Mesothelial cell of epicardium (in vitro differentiated cells): ENCODE data around the gene ASB4. TPM values are rescaled to one million over a fixed set of nuclear protein-coding genes. Genes with fewer than 3 reads are reported as not detected.

Experiments
- DNase-seq, 2 experiments: peaks; one replicate each; pipeline ENCODE4 v3.0.0; 2021; ENCODE audit warnings: low spot score in 2 of 2; ENCODE audit not compliant: unreplicated experiment in 2 of 2
- H3K27ac Mint-ChIP-seq: 2 replicates; pipeline ENCODE4 v1.8.0; 2021; ENCODE audit warnings: mixed read lengths
- H3K27me3 Mint-ChIP-seq: 2 replicates; pipeline ENCODE4 v1.8.0; 2021; ENCODE audit warnings: low read depth, mixed read lengths
- H3K36me3 Mint-ChIP-seq: 2 replicates; pipeline ENCODE4 v1.8.0; 2021; ENCODE audit warnings: mixed read lengths
- H3K4me1 Mint-ChIP-seq: 2 replicates; pipeline ENCODE4 v1.8.0; 2021; ENCODE audit warnings: mixed read lengths
- H3K4me3 Mint-ChIP-seq: 2 replicates; pipeline ENCODE4 v1.8.0; 2021; ENCODE audit warnings: mild to moderate bottlenecking, moderate library complexity, mixed read lengths
- H3K9me3 Mint-ChIP-seq: 2 replicates; pipeline ENCODE4 v1.8.0; 2021; ENCODE audit warnings: mixed read lengths
- CTCF ChIP-seq: fragments of 200-600 bp; sonication (generic); IDR thresholded peaks from one replicate; pipeline ENCODE4 v1.5.0; 2021; ENCODE audit warnings: antibody characterized with exemption; ENCODE audit not compliant: unreplicated experiment
- total RNA-seq: library from RNA; stranded (reverse); gene quantifications from 3 replicates; pipeline ENCODE4 v1.2.1, GENCODE V29; 2021

The ASB4 gene
- total RNA-seq, 1 donor from 2014 or later: 0.29 TPM

DNA sequence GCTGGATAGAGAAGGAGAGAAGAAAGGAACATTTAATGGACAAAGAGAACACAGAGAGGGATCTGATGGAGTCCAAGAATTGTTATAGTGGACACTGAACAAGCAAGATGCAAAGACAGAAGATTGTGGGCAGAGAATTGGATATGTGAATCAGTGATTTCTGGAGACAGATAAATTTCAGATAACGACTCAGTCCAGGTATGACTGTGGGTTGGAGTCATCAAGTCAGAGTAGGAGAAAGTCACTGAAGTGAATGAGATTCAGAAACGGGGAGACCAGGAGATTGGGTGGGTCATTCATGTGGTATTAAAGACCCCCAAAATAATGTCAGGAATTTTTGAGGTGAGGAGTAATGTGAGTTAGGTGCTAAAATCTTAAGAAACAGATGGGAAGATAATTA, 23.0 kb downstream of the ASB4 start:
- no peaks in the 10 kb centered on the region for H3K27me3 Mint-ChIP-seq
- DNase-seq: no peak
- no peak for TF ChIP-seq CTCF
- H3K36me3 Mint-ChIP-seq: no peaks in the 10 kb centered on the region
- no peak overlapping the region for H3K27ac Mint-ChIP-seq
- no peaks in the 10 kb centered on the region for H3K4me1 Mint-ChIP-seq
- H3K4me3 Mint-ChIP-seq: no peak overlapping the region
- no peaks in the 10 kb centered on the region for H3K9me3 Mint-ChIP-seq

- no peak for TF ChIP-seq CTCF
- Mint-ChIP-seq H3K4me3 (no peak overlapping the region), H3K4me1 (no peaks in the 10 kb centered on the region), H3K36me3 (no peaks in the 10 kb centered on the region), H3K27ac (no peak overlapping the region), H3K9me3 (no peaks in the 10 kb centered on the region), H3K27me3 (no peaks in the 10 kb centered on the region)
- DNase-seq: no peak
Observed at GRCh38 chr7:95509199-95509598, 23.5 kb downstream of the ASB4 start.

DNA sequence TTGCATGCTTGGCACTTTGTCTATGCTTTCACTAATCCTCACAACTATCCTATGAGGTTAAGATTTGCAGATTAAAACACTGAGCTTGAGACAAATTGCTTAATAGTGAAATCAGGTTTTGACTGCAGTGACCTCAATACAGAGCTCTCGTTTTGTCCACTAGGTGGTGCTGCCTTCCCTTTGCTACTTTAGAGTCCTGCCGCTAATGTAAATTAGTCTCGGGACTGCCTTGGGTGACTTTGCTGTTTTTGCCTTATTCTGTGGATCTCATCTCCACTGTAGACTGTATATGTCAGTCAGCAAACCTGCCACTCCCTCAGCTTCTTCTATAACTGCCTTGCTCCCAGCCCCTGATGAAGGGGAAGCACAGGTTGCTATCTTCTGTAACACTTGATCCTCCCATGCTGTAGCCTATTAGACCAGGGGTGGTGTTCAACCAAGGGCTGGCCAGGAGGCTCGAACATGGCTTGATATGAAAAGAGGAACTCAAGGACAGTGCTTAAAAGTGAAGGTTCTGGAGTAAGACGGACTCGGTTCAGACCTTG, 26.0 kb downstream of the ASB4 start:
- Mint-ChIP-seq H3K36me3 (no peaks in the 10 kb centered on the region), H3K27ac (no peak overlapping the region), H3K27me3 (no peaks in the 10 kb centered on the region), H3K4me1 (no peaks in the 10 kb centered on the region), H3K4me3 (no peak overlapping the region), H3K9me3 (no peaks in the 10 kb centered on the region)
- DNase-seq: peak in 1 of 2 experiments; percentile 52
- TF ChIP-seq CTCF: peak; percentile 78

DNA sequence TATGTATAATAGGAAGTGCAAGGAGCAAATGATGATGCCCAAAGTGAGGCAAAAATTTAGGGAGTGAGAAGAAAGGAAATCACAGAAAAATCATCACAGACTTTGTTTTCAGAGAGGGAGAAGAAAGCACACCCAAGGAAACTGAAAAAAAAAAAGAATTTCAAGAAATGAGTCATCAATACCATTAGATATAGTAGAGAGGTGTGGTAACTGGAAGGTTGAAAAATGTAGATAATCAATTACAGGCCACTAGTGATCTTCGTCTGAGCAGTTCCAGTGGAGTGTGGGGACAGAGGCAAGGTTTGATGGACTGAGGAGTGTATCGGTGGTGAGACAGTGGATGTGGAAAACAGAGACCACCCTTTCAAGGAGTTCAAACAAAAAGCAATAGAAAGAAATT, 31.7 kb downstream of the ASB4 start:
- H3K4me1 Mint-ChIP-seq: no peaks in the 10 kb centered on the region
- DNase-seq: no peak
- TF ChIP-seq CTCF: no peak
- H3K27me3 Mint-ChIP-seq: peaks cover 4% of the 10 kb centered on the region
- H3K36me3 Mint-ChIP-seq: no peaks in the 10 kb centered on the region
- no peak overlapping the region for H3K27ac Mint-ChIP-seq
- H3K9me3 Mint-ChIP-seq: no peaks in the 10 kb centered on the region
- no peak overlapping the region for H3K4me3 Mint-ChIP-seq

GRCh38 chr7:95517870-95518269, 32.1 kb downstream of the ASB4 start:
- peaks cover 8% of the 10 kb centered on the region for H3K27me3 Mint-ChIP-seq
- H3K36me3 Mint-ChIP-seq: no peaks in the 10 kb centered on the region
- H3K4me3 Mint-ChIP-seq: no peak overlapping the region
- no peaks in the 10 kb centered on the region for H3K9me3 Mint-ChIP-seq
- no peak for TF ChIP-seq CTCF
- no peaks in the 10 kb centered on the region for H3K4me1 Mint-ChIP-seq
- no peak overlapping the region for H3K27ac Mint-ChIP-seq
- DNase-seq: no peak

DNA sequence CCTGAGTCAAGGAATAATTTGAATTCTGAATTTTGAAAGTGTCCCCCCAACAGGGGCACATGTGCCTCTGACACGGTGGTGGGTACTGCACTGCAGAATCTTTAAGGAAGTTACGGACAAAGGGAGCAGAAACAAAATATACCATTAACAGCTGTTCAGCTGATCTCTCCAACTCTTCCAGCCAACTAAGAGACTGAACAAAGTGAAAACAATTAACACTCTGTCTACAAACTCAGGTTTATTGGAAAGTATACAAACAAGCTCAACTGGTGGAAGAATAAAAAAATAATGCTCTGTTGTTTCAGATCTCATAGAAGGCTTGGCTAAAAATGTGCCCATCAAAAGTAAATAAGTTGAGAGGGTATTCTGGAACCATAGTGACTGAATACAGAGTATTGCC, 34.4 kb downstream of the ASB4 start:
- Mint-ChIP-seq H3K36me3 (no peaks in the 10 kb centered on the region), H3K9me3 (no peaks in the 10 kb centered on the region), H3K27ac (no peak overlapping the region), H3K4me3 (no peak overlapping the region), H3K27me3 (peaks cover 13% of the 10 kb centered on the region), H3K4me1 (no peaks in the 10 kb centered on the region)
- TF ChIP-seq CTCF: no peak
- no peak for DNase-seq
